ENCODE data around the gene MAPK8IP1.

GRCh38 chr11:45899086-45899447 is 13.6 kb downstream of the MAPK8IP1 start:
- TF ChIP-seq ZNF274 (IDR thresholded peaks at IDR 0.05; ENCODE audit: low read depth, low read length): no peak
- no peak for TF ChIP-seq SUZ12 (IDR thresholded peaks at IDR 0.05; ENCODE audit: extremely low read depth, insufficient read depth, insufficient read length)
